HG03354 (cell line): Measurements from ENCODE around the gene PTPRD.
A peak's percentile ranks its signal among the peaks of the same experiment; 100 is the strongest.

ENCODE experiments used
- ATAC-seq: cut with Tn5 transposase; IDR thresholded peaks from one replicate; pipeline ENCODE4 v1.9.1; 2021; ENCODE audit warnings: mild to moderate bottlenecking; ENCODE audit not compliant: unreplicated experiment, poor library complexity, severe bottlenecking

PTPRD gene

GRCh38 chr9:9729082-9729481 is 883.7 kb downstream of the PTPRD start:
- ATAC-seq: no peak

- no peak for ATAC-seq
Observed at GRCh38 chr9:9719373-9720112, 893.3 kb downstream of the PTPRD start.

GRCh38 chr9:9718691-9719090 is 894.1 kb downstream of the PTPRD start:
- no peak for ATAC-seq

- no peak for ATAC-seq
Observed at GRCh38 chr9:9679433-9679832, 933.4 kb downstream of the PTPRD start.

- no peak for ATAC-seq
Observed at GRCh38 chr9:9674461-9674860, 938.3 kb downstream of the PTPRD start.

GRCh38 chr9:9670454-9670853 is 942.3 kb downstream of the PTPRD start:
- ATAC-seq: no peak

- ATAC-seq: no peak
Observed at GRCh38 chr9:9645006-9645405, 967.8 kb downstream of the PTPRD start.

- ATAC-seq: peak; percentile 73
Observed at GRCh38 chr9:9631284-9631683, 981.5 kb downstream of the PTPRD start.

- no peak for ATAC-seq
Observed at GRCh38 chr9:9625248-9625647, 987.6 kb downstream of the PTPRD start.

GRCh38 chr9:9623506-9623905 is 989.3 kb downstream of the PTPRD start:
- no peak for ATAC-seq

GRCh38 chr9:9621355-9621940 is 991.4 kb downstream of the PTPRD start:
- no peak for ATAC-seq

- ATAC-seq: no peak
Observed at GRCh38 chr9:9620736-9621135, 992.1 kb downstream of the PTPRD start.

GRCh38 chr9:9615086-9615485 is 997.7 kb downstream of the PTPRD start:
- no peak for ATAC-seq

- no peak for ATAC-seq
Observed at GRCh38 chr9:9614607-9615006, 998.2 kb downstream of the PTPRD start.

- ATAC-seq: peak; percentile 56
Observed at GRCh38 chr9:9612755-9613154, 1000.0 kb downstream of the PTPRD start.

- peak; percentile 88 for ATAC-seq
Observed at GRCh38 chr9:9612270-9612669, 1000.5 kb downstream of the PTPRD start.

- ATAC-seq: no peak
Observed at GRCh38 chr9:9605681-9606080, 1007.1 kb downstream of the PTPRD start.

GRCh38 chr9:9603345-9603744 is 1009.5 kb downstream of the PTPRD start:
- ATAC-seq: no peak

- no peak for ATAC-seq
Observed at GRCh38 chr9:9598723-9599122, 1014.1 kb downstream of the PTPRD start.

- ATAC-seq: no peak
Observed at GRCh38 chr9:9592104-9592503, 1020.7 kb downstream of the PTPRD start.

- ATAC-seq: peak; percentile 80
Observed at GRCh38 chr9:9585920-9586319, 1026.9 kb downstream of the PTPRD start.

GRCh38 chr9:9574080-9574479 is 1038.7 kb downstream of the PTPRD start:
- peak; percentile 69 for ATAC-seq
